ENCODE results near the gene SUGCT.
"Not testable (repeated sequence)": the region's sequence is repeated elsewhere in the genome, so short reads cannot be mapped to it uniquely, and the experiment has no call there.

SUGCT gene

GRCh38 chr7:40120020-40120419 lies 14.8 kb upstream of the SUGCT start:
- TF ChIP-seq CTCF (IDR thresholded peaks at IDR 0.05; ENCODE audit: insufficient read depth, low read length) (no peak), GABPA (IDR thresholded peaks at IDR 0.05; ENCODE audit: low read depth) (no peak), SPI1 (IDR thresholded peaks at IDR 0.05; ENCODE audit: borderline replicate concordance, low read depth) (no peak), POLR2AphosphoS5 (IDR thresholded peaks at IDR 0.05; ENCODE audit: low read depth) (no peak), REST (IDR thresholded peaks at IDR 0.05; ENCODE audit: insufficient replicate concordance, low read depth) (no peak)
- no peak overlapping the region for H3K4me3 ChIP-seq (replicated peaks; ENCODE audit: insufficient read depth, low read length)
- no peak overlapping the region for H3K27ac ChIP-seq (replicated peaks)

GRCh38 chr7:40122100-40122939 lies 12.5 kb upstream of the SUGCT start:
- not testable (repeated sequence) for DNase-seq (ENCODE audit: low read depth in 1 of 2, low spot score in 1 of 2); H3K4me3 ChIP-seq (replicated peaks; ENCODE audit: insufficient read depth, low read length); H3K27ac ChIP-seq (replicated peaks); H3K27me3 ChIP-seq (ENCODE audit: insufficient read depth, poor library complexity, severe bottlenecking)

More at GRCh38 chr7:40120020-40120419, 14.8 kb upstream of the SUGCT start:
- H3K27me3 ChIP-seq (ENCODE audit: insufficient read depth, poor library complexity, severe bottlenecking), result no peaks in the 10 kb centered on the region
- DNase-seq (ENCODE audit: low read depth in 1 of 2, low spot score in 1 of 2), result no peak

GRCh38 chr7:40122940-40123254 lies 11.9 kb upstream of the SUGCT start:
- TF ChIP-seq SPI1 (IDR thresholded peaks at IDR 0.05; ENCODE audit: borderline replicate concordance, low read depth) (no peak), REST (IDR thresholded peaks at IDR 0.05; ENCODE audit: insufficient replicate concordance, low read depth) (no peak), GABPA (IDR thresholded peaks at IDR 0.05; ENCODE audit: low read depth) (no peak), CTCF (IDR thresholded peaks at IDR 0.05; ENCODE audit: insufficient read depth, low read length) (no peak), POLR2AphosphoS5 (IDR thresholded peaks at IDR 0.05; ENCODE audit: low read depth) (no peak)
- DNase-seq (ENCODE audit: low read depth in 1 of 2, low spot score in 1 of 2), result no peak
- Histone ChIP-seq H3K27me3 (ENCODE audit: insufficient read depth, poor library complexity, severe bottlenecking) (no peaks in the 10 kb centered on the region), H3K27ac (replicated peaks) (no peak overlapping the region), H3K4me3 (replicated peaks; ENCODE audit: insufficient read depth, low read length) (no peak overlapping the region)

- Histone ChIP-seq H3K27ac (replicated peaks) (peak overlapping the region; percentile 95), H3K27me3 (ENCODE audit: insufficient read depth, poor library complexity, severe bottlenecking) (no peaks in the 10 kb centered on the region), H3K4me3 (replicated peaks; ENCODE audit: insufficient read depth, low read length) (peak overlapping the region; percentile 91)
- TF ChIP-seq SPI1 (IDR thresholded peaks at IDR 0.05; ENCODE audit: borderline replicate concordance, low read depth) (no peak), CTCF (IDR thresholded peaks at IDR 0.05; ENCODE audit: insufficient read depth, low read length) (no peak), REST (IDR thresholded peaks at IDR 0.05; ENCODE audit: insufficient replicate concordance, low read depth) (no peak), POLR2AphosphoS5 (IDR thresholded peaks at IDR 0.05; ENCODE audit: low read depth) (no peak; the same call in 1 of the 2 replicates), GABPA (IDR thresholded peaks at IDR 0.05; ENCODE audit: low read depth) (no peak)
- DNase-seq (ENCODE audit: low read depth in 1 of 2, low spot score in 1 of 2), result peak; percentile 9 to 16
These were observed 1.0 kb upstream of the SUGCT start for GRCh38 chr7:40133561-40134427.
